Upper lobe of left lung (tissue), 6 donors: ENCODE results near the gene RNASE9. TPM values are rescaled to one million over a fixed set of nuclear protein-coding genes. Genes with fewer than 3 reads are reported as not detected.

ENCODE experiments used
- ATAC-seq, 2 donors: fragments of 200-7000 bp; cut with Tn5 transposase; one replicate each; pipeline ENCODE4 v1.9.1; 2022; ENCODE audit warnings: mild to moderate bottlenecking in 2 of 2, moderate library complexity in 2 of 2; ENCODE audit not compliant: low FRiP score in 2 of 2
- DNase-seq, 2 donors: peaks; one replicate each; pipeline ENCODE4 v3.0.0-alpha.2; 2019 to 2020
- H3K27ac ChIP-seq, 4 donors: fragments of 200-600 bp; sonication (generic); one replicate each; pipeline ENCODE4 v1.5.1; 2016 to 2019
- H3K27me3 ChIP-seq, 4 donors: fragments of 200-600 bp; sonication (generic); one replicate each; pipeline ENCODE4 v1.5.1; 2017 to 2019
- H3K36me3 ChIP-seq, 4 donors: fragments of 200-600 bp; sonication (generic); one replicate each; pipeline ENCODE4 v1.5.1; 2016 to 2019
- H3K4me1 ChIP-seq, 4 donors: fragments of 200-600 bp; sonication (generic); one replicate each; pipeline ENCODE4 v1.5.1; 2018 to 2019
- H3K4me3 ChIP-seq, 4 donors: fragments of 200-600 bp; sonication (generic); one replicate each; pipeline ENCODE4 v1.5.1; 2017 to 2019; ENCODE audit warnings: mild to moderate bottlenecking in 2 of 4, moderate library complexity in 1 of 4
- H3K9me3 ChIP-seq, 4 donors: fragments of 200-600 bp; sonication (generic); one replicate each; pipeline ENCODE4 v1.5.1; 2018 to 2019
- EP300 ChIP-seq, 4 donors: sonication (generic); formaldehyde crosslinking; IDR thresholded peaks; one replicate each; pipeline ENCODE4 v1.5.1; 2017; ENCODE audit warnings: antibody characterized with exemption in 4 of 4, control low read depth in 2 of 4
- POLR2A ChIP-seq, 4 donors: fragments of 450-650 bp; IDR thresholded peaks; one replicate each; pipeline ENCODE4 v1.5.1; 2016 to 2017; ENCODE audit warnings: antibody characterized with exemption in 4 of 4, mild to moderate bottlenecking in 2 of 4
- POLR2AphosphoS5 ChIP-seq, 2 donors: sonication (generic); formaldehyde crosslinking; IDR thresholded peaks; one replicate each; pipeline ENCODE4 v1.5.1; 2017; ENCODE audit warnings: antibody characterized with exemption in 2 of 2
- WGBS, 2 donors: methylation state at CpG; one replicate each; pipeline ENCODE4 v1.1.5; 2017 to 2018; 5-methylcytosine and 5-hydroxymethylcytosine counted together
- total RNA-seq, 6 donors: library from RNA; depleted of rRNA in 4 of 6; stranded (reverse); fragments of >200 nt in 4 of 6; gene quantifications; one replicate each; pipeline versions ENCODE4 v1.1.0 to v1.2.1, GENCODE V29; 2016 to 2021
- TF ChIP-seq, protein P1 (sequence below), 6 experiments: fragments of 450-650 bp in 4 of 6; fragments of 200-600 bp in 2 of 6; sonication (generic) in 2 of 6; IDR thresholded peaks; one replicate each; pipeline ENCODE4 v1.5.1; 2016 to 2019; ENCODE audit warnings: antibody characterized with exemption in 6 of 6
- donor health status: DM: no; HTN: no; CAD: no; lungs with moderate emphysema.
- donor health status: DM: no; HTN: yes; CAD: no; lungs with severe emphysema.

Gene RNASE9
- total RNA-seq, 6 donors from 2014 or later: not detected

DNA sequence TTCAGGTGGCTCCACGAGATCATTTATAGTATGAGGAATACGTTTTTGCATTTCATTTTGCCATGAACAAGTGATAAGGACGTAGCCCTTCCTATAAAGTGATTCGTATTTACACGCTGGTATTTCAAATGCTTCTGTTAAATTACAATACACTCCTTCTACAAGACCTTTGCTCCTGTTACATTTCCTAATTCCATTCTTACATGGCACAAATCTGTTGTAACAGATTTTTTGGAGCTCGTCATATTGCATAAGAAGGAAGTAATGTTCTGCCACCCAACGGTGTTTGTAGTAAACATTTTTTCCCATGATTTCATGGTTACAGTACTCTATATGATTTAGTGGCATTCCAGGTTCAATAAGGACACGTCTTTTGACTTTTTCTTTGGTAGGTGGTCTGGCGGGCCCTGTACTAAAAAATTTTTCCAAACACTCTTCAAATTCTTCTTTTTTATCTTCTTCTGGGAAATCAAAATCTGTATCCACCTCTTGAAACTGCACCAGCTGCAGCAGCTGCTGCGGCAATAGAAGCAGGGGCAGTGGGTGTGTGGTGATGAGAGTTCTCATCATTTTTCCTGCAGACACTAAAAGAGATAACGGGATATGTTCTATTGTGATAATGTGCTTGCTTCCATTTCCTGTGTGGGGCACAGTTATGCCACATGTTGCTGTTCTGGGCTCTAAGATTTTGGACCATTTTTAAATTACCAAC, 4.2 kb downstream of the RNASE9 start:
- no peak for DNase-seq
- H3K27me3 ChIP-seq: no peaks in the 10 kb centered on the region
- H3K36me3 ChIP-seq: no peaks in the 10 kb centered on the region
- H3K27ac ChIP-seq: no peak overlapping the region
- TF ChIP-seq POLR2A (IDR thresholded peaks at IDR 0.05) (no peak), EP300 (IDR thresholded peaks at IDR 0.05) (peak in 1 of 4 donors; percentile 40)
- TF ChIP-seq, protein P1, sequence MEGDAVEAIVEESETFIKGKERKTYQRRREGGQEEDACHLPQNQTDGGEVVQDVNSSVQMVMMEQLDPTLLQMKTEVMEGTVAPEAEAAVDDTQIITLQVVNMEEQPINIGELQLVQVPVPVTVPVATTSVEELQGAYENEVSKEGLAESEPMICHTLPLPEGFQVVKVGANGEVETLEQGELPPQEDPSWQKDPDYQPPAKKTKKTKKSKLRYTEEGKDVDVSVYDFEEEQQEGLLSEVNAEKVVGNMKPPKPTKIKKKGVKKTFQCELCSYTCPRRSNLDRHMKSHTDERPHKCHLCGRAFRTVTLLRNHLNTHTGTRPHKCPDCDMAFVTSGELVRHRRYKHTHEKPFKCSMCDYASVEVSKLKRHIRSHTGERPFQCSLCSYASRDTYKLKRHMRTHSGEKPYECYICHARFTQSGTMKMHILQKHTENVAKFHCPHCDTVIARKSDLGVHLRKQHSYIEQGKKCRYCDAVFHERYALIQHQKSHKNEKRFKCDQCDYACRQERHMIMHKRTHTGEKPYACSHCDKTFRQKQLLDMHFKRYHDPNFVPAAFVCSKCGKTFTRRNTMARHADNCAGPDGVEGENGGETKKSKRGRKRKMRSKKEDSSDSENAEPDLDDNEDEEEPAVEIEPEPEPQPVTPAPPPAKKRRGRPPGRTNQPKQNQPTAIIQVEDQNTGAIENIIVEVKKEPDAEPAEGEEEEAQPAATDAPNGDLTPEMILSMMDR (IDR thresholded peaks at IDR 0.05): no peak
- 42 to 52% methylated on average over 11 of the region's 11 CpGs for WGBS, 2 donors
- no peak overlapping the region for H3K4me3 ChIP-seq
- H3K4me1 ChIP-seq: peaks cover 0 to 6% (median 0%) of the 10 kb centered on the region in 4 donors
- no peaks in the 10 kb centered on the region for H3K9me3 ChIP-seq
- no peak for ATAC-seq

DNA sequence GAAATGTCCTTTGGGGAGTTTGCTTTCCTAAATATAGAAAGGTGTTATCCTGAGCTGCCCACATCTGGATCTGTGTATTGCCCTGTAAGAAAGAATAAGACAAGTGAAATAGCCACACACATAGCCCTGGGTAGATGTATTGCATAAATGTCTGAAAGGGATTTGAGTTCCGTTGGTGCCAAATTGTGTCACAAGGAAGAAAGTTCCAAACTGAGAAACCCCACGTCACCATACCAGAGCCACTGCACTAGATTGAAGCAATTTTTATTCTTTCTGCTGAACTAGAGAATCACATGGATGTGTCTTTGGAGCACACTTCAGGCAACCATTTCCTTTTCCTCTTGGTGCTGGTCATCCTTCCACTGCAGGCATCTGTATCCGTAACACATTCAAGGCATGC, 5.0 kb downstream of the RNASE9 start:
- 75 to 79% methylated on average over 3 of the region's 3 CpGs for WGBS, 2 donors
- ATAC-seq: peak in 1 of 2 donors; percentile 48
- no peak overlapping the region for H3K4me3 ChIP-seq
- TF ChIP-seq POLR2AphosphoS5 (IDR thresholded peaks at IDR 0.05) (no peak), EP300 (IDR thresholded peaks at IDR 0.05) (no peak), POLR2A (IDR thresholded peaks at IDR 0.05) (no peak)
- TF ChIP-seq, protein P1 (IDR thresholded peaks at IDR 0.05): no peak
- no peak overlapping the region for H3K27ac ChIP-seq
- peaks cover 0 to 6% (median 0%) of the 10 kb centered on the region in 4 donors for H3K4me1 ChIP-seq
- no peaks in the 10 kb centered on the region for H3K36me3 ChIP-seq
- H3K27me3 ChIP-seq: no peaks in the 10 kb centered on the region
- H3K9me3 ChIP-seq: no peaks in the 10 kb centered on the region
- DNase-seq: no peak

DNA sequence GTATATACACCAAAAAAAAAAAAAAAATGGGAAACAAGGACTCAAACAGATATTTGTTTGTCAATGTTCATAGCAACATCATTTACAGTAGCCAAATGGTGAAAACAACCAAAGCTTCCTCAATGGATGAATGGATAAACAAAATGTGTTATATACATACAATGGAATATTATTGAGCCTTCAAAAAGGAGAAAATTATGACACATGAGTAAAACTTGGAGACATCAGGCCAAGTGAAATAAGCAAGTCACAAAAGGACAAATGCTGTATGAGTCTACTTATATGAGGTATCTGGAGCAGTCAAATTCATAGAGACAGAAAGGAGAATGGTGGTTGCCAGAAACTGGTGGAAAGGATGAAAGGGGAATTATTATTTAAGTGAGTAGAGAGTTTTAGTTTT, 7.8 kb downstream of the RNASE9 start:
- TF ChIP-seq POLR2AphosphoS5 (IDR thresholded peaks at IDR 0.05) (no peak), POLR2A (IDR thresholded peaks at IDR 0.05) (no peak), EP300 (IDR thresholded peaks at IDR 0.05) (no peak)
- TF ChIP-seq, protein P1 (IDR thresholded peaks at IDR 0.05): no peak
- peaks cover 0 to 6% (median 0%) of the 10 kb centered on the region in 4 donors for H3K4me1 ChIP-seq
- no peaks in the 10 kb centered on the region for H3K36me3 ChIP-seq
- no peak overlapping the region for H3K27ac ChIP-seq
- DNase-seq: no peak
- no peak for ATAC-seq
- H3K4me3 ChIP-seq: no peak overlapping the region
- H3K27me3 ChIP-seq: no peaks in the 10 kb centered on the region
- no peaks in the 10 kb centered on the region for H3K9me3 ChIP-seq

DNA sequence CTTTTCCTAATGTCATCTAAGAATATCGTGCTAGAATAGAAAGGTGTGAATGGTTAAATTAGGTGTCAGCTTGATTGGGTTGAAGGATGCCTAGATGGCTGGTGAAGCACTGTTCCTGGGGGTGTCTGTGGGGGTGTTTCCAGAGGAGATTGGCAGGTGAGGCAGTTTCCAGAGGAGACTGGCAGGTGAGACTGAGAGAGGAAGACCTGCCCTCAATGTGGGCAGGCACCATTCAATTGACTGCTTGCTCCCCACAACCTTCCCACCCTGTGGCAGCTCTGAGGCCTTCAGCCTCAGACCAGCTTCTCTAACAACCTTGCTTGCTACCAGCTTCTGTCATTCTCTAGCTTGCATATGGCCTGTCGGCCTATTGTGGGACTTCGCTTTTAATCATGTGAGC, 9.2 kb downstream of the RNASE9 start:
- 86 to 93% methylated on average over 3 of the region's 3 CpGs for WGBS, 2 donors
- ATAC-seq: no peak
- TF ChIP-seq POLR2AphosphoS5 (IDR thresholded peaks at IDR 0.05): no peak
- TF ChIP-seq, protein P1 (IDR thresholded peaks at IDR 0.05): no peak
- no peak for TF ChIP-seq POLR2A (IDR thresholded peaks at IDR 0.05)
- TF ChIP-seq EP300 (IDR thresholded peaks at IDR 0.05): no peak

DNA sequence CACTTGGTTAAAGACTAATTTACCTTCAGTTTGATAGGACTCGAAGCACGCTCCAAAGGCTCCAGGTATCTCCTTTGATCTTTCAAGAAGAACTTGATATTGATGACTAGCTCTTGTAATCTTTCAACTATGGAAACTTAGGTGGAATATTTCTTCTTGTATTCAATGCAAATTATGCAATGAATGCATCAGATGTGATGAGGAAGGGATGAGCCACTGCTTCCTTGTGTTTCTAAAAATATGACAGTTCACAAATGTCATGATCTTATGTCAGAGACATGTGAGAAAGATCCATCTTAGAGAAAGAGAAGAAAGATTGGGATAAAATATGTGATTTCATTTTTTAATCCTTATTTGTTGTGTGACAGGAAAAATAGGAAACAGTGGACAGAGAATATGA, 9.9 kb downstream of the RNASE9 start:
- Histone ChIP-seq H3K27me3 (no peaks in the 10 kb centered on the region), H3K4me1 (peaks cover 0 to under 1% (median 0%) of the 10 kb centered on the region in 4 donors), H3K9me3 (no peaks in the 10 kb centered on the region), H3K27ac (no peak overlapping the region), H3K36me3 (no peaks in the 10 kb centered on the region), H3K4me3 (no peak overlapping the region)
- 88 to 97% methylated on average over 2 of the region's 2 CpGs for WGBS, 2 donors
- ATAC-seq: no peak
- TF ChIP-seq, protein P1 (IDR thresholded peaks at IDR 0.05): no peak
- no peak for TF ChIP-seq POLR2A (IDR thresholded peaks at IDR 0.05)
- TF ChIP-seq POLR2AphosphoS5 (IDR thresholded peaks at IDR 0.05): no peak
- TF ChIP-seq EP300 (IDR thresholded peaks at IDR 0.05): no peak
- no peak for DNase-seq

More for the DNA sequence above, 9.2 kb downstream of the RNASE9 start:
- H3K4me1 ChIP-seq: peaks cover 0 to 6% (median 0%) of the 10 kb centered on the region in 4 donors
- H3K27ac ChIP-seq: no peak overlapping the region
- no peaks in the 10 kb centered on the region for H3K27me3 ChIP-seq
- no peaks in the 10 kb centered on the region for H3K36me3 ChIP-seq
- no peak overlapping the region for H3K4me3 ChIP-seq
- DNase-seq: no peak
- H3K9me3 ChIP-seq: no peaks in the 10 kb centered on the region
